ENCODE results near the gene NPPB.

Gene NPPB

DNA sequence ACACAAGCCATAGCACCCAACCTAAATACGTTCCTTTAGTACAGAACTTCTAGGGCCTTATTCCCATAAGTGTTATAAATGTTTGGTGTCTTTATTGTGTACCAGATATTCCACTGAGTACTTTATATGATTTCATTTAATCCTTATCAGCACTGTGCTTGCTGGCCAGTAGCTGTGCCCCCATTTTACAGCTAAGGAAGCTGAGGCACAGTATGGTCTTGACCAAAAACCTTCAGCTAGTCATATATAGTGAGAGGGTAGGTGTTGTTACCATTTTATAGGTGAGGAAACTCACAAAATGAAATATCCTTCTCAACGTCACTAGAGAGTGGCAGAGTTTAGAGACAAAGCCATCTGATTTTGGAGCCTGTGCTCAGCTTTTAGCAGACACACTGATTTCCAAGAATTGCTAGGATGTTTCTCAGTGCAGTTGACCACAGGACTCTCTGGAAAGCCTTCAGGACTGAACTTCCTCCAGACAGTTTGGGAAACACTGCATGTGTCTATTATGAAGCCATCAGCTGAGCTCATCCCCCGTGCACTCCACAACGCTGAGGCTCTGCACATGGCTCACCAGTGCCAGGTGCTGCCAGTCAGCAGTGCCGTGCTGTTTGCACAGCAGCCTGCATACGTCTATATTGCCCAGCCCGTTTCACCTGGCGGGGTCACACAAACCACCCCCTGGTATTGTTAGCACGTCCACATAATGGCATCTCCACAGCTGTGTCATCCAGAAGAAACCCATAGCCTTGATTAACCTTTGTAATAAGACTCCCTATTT lies 26.6 kb downstream of the NPPB start:
- DNase-seq, result no peak

DNA sequence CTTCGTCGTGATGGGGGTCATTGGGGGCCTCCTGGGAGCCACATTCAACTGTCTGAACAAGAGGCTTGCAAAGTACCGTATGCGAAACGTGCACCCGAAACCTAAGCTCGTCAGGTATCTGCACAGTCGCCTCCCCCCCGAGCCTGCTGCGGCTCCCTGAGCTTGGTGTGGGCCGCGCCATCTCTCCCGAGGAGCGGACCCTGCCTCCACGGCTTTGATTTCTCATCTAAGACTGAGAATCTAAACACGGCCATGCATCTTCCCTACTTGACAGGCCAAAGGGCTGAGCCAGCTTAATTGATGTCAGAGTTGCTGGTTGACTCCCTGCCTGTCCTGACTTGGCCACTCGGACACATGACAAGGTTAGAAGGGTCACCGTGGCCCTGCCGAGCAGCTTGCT lies 30.2 kb downstream of the NPPB start:
- no peak for DNase-seq

GRCh38 chr1:11826946-11827345 lies 31.8 kb downstream of the NPPB start:
- no peak for DNase-seq

- no peak for DNase-seq
Observed at GRCh38 chr1:11825131-11825530, 33.6 kb downstream of the NPPB start.

DNA sequence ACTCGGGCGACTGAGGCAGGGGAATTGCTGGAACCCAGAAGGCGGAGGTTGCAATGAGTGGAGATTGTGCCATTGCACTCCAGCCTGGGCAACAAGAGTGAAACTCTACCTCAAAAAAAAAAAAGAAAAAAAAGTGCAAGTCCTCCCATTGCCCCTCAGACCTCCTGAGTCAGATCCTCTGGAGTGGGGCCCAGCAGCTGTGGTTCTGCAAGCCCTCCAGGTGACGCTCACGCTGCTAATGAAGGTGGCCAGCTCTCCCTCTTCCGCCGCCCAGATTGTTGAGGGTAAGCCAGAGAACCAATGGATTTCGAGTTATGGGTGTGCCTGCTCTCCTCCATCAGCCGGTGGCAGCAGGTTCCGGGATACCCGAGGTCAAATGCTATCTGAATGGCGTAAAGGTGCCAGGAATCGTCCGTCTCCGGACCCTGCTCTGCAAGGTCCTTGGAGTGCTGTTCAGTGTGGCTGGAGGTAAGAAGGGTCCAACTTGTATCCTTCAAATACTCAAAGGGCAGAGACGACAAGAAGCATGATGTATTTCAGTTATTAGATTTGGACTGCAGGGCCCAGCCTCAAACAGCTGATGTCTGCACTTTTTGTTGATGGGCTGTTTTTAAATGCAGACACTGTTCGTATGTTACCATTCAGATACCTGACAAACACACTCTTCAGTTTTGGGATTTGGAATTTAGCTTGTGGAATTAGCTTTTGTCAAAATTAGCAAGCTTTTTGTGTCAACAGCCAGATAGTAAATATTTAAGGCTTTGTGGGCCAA lies 35.2 kb downstream of the NPPB start:
- no peak for DNase-seq

GRCh38 chr1:11822091-11822490 lies 36.7 kb downstream of the NPPB start:
- no peak for DNase-seq

GRCh38 chr1:11817192-11817591 lies 41.6 kb downstream of the NPPB start:
- no peak for DNase-seq

DNA sequence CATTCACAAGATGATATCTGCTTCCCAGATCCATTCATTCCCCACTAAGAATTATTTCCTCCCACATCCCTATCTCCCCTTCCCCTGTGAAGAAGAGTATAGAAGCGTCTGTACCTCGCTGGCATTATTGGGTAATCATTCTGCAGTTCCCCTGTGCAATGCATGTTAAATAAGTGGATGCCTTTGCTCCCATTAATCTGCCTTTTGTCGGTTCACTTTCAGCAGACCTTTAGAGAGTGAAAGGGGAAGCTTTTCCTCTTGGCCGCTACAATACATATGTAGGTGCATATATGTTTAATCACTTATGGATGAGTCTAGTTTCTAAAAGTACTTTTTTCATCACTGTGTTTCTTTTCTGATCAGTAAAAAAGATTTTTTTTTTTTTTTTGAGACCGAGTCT lies 45.7 kb downstream of the NPPB start:
- no peak for DNase-seq

All from activated CD4-positive, alpha-beta T cell treated with anti-CD3 and anti-CD28 coated beads for 4 hours (primary cell).